Kasumi-1 (cell line): ENCODE data around the gene EFCAB9.
A peak's percentile ranks its signal among the peaks of the same experiment; 100 is the strongest.
"Not testable (repeated sequence)": the region's sequence is repeated elsewhere in the genome, so short reads cannot be mapped to it uniquely, and the experiment has no call there.

Experiments used
- DNase-seq, 2 experiments: peaks; one replicate each; lab custom pipeline; 2025; lab: John Stamatoyannopoulos, UW

The EFCAB9 gene

GRCh38 chr5:172193872-172194271 is at the start of gene EFCAB9:
Gene EFCAB9, plus strand, starts transcription at chr5:172194172. Its CDS starts 1 bp downstream, at chr5:172194173.
- no peak for DNase-seq

GRCh38 chr5:172144291-172144815 is 49.6 kb upstream of the EFCAB9 start:
- DNase-seq = no peak

GRCh38 chr5:172144931-172145869 is 48.8 kb upstream of the EFCAB9 start:
- no peak for DNase-seq

- DNase-seq = no peak
Measured at GRCh38 chr5:172145870-172146747, 47.9 kb upstream of the EFCAB9 start.

GRCh38 chr5:172146748-172147092 is 47.3 kb upstream of the EFCAB9 start:
- DNase-seq = no peak

- DNase-seq = no peak
Measured at GRCh38 chr5:172147857-172148256, 46.1 kb upstream of the EFCAB9 start.

GRCh38 chr5:172148381-172148780 is 45.6 kb upstream of the EFCAB9 start:
- DNase-seq = no peak

GRCh38 chr5:172149073-172149472 is 44.9 kb upstream of the EFCAB9 start:
- DNase-seq = no peak

- not testable (repeated sequence) for DNase-seq
Measured at GRCh38 chr5:172149481-172149880, 44.5 kb upstream of the EFCAB9 start.

GRCh38 chr5:172150514-172151425 is 43.2 kb upstream of the EFCAB9 start:
- DNase-seq = peak; percentile 95 to 96

- DNase-seq = no peak
Measured at GRCh38 chr5:172151661-172152210, 42.2 kb upstream of the EFCAB9 start.

- DNase-seq = no peak
Measured at GRCh38 chr5:172153695-172154094, 40.3 kb upstream of the EFCAB9 start.

GRCh38 chr5:172155101-172155500 is 38.9 kb upstream of the EFCAB9 start:
- not testable (repeated sequence) for DNase-seq

- DNase-seq = no peak
Measured at GRCh38 chr5:172156541-172156994, 37.4 kb upstream of the EFCAB9 start.

- DNase-seq = no peak
Measured at GRCh38 chr5:172159016-172159415, 35.0 kb upstream of the EFCAB9 start.

- DNase-seq = no peak
Measured at GRCh38 chr5:172160506-172160905, 33.5 kb upstream of the EFCAB9 start.

- DNase-seq = peak in 1 of 2 experiments; percentile 8
Measured at GRCh38 chr5:172162323-172162986, 31.5 kb upstream of the EFCAB9 start.

GRCh38 chr5:172162987-172163343 is 31.0 kb upstream of the EFCAB9 start:
- no peak for DNase-seq

- no peak for DNase-seq
Measured at GRCh38 chr5:172163346-172163745, 30.6 kb upstream of the EFCAB9 start.

- DNase-seq = no peak
Measured at GRCh38 chr5:172164769-172165212, 29.2 kb upstream of the EFCAB9 start.
